GM12872 (cell line): Measurements from ENCODE around the gene PCF11.

Source experiments
- CTCF ChIP-seq: IDR thresholded peaks from 3 replicates; pipeline ENCODE4 v1.5.1; 2011; ENCODE audit warnings: low read depth, mild to moderate bottlenecking, low read length, moderate library complexity; ENCODE audit not compliant: insufficient read depth

PCF11 gene

DNA sequence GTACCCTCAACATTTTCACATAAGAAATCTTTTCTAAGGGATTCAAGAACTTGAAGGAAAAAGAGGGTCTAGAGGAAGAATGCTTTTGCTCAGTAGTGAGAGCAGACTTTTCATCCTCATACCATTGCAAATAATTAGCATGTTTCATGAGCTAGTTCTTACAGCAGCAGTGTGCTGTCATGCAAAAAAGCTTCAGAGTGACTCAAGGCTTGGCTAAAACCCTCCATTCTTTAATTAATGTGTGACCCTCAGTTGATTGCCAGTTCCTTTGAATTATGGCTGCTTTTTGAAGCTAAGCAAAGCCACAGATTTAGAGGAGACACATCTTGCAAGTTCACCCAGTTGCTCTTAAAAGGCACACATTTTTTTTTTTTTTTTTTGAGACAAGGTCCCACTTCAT lies 36.6 kb upstream of the PCF11 start:
- no peak for TF ChIP-seq CTCF

DNA sequence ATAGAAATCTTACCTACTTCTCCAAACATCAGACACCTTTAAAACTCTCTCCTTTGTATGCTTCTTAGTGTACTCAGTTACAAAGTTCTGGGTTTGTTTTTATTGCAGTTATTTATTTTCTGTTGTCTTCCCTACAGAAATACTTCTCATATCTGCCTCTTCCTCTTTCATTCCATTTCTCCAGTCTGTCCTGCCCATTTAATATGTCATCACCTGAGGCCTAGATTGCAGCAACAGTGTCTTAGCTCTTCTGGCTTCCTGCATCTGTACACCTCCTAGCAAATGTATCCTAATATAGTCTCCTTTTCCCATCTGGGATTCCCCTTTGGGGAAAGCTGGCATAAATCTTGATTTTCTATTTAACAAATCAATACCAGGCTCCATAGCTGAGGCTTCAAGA lies 34.9 kb upstream of the PCF11 start:
- no peak for TF ChIP-seq CTCF

GRCh38 chr11:83122766-83123165 lies 34.2 kb upstream of the PCF11 start:
- no peak for TF ChIP-seq CTCF

DNA sequence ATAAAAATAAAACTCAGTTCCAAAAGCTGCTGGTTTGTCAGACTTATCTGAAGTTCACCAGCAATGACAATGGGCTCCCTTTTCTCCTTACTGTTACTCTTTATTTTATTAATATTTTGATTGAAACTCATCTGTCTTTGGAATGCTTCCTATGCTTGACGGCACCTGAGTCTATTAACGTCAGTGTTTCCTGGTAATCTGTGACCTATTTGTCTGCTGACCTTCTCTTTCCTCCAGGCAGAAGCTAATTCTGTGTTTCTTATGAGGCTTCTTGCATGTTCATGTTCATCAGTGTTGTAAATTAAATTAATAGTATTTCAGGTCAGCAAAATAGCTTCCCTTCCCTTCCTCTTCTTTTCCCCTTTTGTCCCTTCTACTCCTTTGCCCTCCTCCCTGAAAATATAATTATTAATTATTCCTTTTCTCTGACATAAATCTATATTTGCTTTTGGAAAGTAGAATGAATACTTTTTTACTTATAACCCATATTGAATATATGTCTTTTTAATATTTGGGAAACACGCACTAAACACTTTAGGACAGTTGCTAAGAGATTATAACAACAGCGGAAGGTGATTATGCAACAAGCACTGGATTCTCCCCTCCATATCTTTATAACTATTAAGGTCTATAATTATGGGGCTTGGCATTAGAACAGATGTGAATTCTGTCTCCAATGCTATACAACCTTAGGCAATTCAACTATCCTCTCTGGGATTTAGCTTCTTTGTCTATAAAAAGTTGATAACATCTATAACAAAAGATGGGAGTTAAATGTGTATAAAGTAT lies 32.1 kb upstream of the PCF11 start:
- TF ChIP-seq CTCF: no peak

DNA sequence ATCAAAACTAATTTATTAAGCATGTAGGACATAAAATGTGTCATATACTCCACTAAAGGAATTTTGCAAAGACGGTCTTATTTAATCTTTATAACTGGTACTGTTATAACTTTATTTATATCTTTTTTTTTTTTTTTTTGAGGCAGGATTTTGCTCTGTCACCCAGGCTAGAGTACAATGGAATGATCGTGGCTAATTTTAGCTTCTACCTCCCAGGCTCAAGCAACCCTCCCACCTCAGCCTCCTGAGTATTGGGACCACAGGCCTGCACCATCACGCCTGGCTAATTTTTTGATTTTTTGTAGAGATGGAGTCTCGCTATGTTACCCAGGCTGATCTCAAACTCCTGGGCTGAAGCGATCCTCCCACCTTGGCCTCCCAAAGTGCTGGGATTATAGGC lies 31.4 kb upstream of the PCF11 start:
- TF ChIP-seq CTCF: no peak

DNA sequence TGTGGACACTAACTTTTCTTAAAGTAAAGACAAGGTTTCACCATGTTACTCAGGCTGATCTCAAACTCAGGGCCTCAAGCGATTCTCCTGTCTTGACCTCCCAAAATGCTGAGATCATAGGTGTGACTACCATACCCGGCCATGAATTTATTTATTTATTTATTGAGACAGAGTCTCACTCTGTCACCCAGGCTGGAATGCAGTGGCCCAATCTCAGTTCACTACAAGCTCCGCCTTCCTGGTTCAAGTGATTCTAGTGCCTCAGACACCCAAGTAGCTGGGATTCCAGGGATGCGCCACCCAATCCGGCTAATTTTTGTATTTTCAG lies 29.7 kb upstream of the PCF11 start:
- no peak for TF ChIP-seq CTCF

DNA sequence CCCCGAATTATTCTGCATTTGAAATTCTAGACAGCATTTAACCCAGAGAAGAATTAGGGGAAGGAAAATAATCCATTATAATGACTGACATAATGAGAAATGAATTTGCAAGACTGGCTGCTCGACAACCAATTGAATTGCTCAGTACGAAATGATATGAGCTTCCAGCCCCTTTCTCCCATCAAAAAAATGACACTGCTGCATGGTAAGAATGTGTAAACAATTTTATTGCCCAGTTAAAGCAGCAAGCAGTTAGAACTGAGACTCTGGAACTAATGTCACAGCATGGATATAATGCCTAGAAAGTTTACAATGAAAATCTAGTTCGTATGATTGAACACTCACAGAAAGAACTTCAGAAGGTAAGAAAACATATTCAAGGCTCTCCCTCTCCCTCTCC lies 24.7 kb upstream of the PCF11 start:
- no peak for TF ChIP-seq CTCF
